HG03521 (cell line): ENCODE measurements around the gene GAS2.
A peak's percentile ranks its signal among the peaks of the same experiment; 100 is the strongest.
"Not testable (repeated sequence)": the region's sequence is repeated elsewhere in the genome, so short reads cannot be mapped to it uniquely, and the experiment has no call there.

Source experiments
- ATAC-seq: cut with Tn5 transposase; IDR thresholded peaks from one replicate; pipeline ENCODE4 v1.9.1; 2021; ENCODE audit warnings: mild to moderate bottlenecking, moderate library complexity; ENCODE audit not compliant: unreplicated experiment

GAS2 gene

GRCh38 chr11:22666325-22666687, at the start of gene GAS2:
GAS2 (plus strand) TSS chr11:22666611; CDS start chr11:22674870, 8,259 bp downstream.
- ATAC-seq = peak; percentile 7

- no peak for ATAC-seq
These were observed 48.5 kb upstream of the GAS2 start for GRCh38 chr11:22617868-22618267.

DNA sequence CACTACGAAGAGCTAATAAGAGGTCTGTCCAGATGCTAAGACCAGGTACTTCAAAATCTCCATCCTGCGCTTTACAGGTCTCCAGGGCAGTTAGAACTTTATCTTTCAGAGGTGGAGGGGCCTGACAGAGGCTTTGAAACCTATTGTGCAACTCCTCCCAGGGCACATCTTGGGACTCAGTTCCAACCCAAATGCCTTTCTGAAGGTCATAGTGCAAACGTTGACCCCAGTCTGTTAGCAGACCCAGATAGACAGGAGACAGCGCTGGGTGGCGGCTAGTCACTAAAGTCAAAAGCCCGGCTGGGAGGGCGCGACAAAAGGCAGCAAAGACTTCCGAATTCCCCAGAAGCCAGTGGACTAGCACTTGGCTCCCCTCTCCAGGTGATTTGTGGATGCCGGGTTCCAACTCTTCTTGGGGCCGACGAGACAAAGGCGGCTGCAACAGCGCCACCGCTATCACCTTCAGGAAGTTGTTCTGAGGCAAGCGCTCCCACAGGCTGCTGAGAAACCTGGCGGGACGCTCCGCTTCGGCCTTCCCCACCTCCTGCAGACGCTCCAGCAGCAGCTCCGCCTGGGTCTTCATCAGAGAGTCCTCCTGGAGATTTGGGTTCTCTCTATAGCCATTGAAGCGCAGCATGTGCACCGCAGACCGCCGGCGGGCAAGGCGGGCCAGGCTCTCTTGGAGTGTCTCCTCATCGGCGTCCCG, 41.5 kb upstream of the GAS2 start:
- peak; percentile 42 for ATAC-seq

DNA sequence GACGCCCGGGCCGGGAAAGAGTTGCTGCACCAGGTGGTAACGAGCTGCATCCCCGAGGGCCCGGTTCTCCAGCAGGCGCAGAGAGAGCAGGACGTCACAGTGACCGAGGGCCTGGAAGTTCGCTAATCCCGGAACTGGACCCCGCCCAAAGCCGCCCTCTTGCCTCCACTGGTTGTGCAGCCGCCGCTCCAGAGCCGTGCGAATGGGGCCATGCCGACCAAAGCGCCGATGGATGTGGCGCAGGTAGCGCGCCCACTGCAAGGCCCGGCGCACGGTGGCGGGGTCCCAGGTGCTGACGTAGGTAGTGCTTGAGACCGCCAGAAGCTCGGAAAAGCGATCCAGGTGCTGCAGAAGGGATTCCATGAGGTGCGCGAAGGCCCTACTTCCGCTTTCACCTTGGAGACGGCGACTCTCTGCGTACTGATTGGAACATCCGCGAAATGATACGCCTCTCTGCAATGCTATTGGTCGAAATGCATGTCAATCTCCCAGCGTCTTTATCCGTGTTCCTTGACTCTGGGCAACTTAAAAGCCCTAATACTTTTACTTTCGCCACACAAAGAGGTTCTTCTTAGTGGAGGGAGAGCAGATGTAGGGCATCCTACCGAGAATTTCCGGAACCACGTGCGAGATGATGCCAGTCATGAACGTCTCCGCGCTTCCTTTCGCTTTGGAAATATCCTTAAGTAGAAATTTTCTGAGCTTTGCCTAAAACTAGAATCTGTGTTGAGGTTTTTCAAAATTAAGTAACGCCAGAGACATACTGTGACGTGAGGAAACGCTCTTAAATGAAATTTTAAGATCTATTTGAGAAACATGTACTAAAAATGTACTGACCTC, 40.7 kb upstream of the GAS2 start, which contains the start of gene FANCF:
Gene FANCF, minus strand, starts transcription at position 376 of the 840 bp plus-strand sequence. Its CDS starts 13 bp downstream, at position 363.
- peak; percentile 95 for ATAC-seq

DNA sequence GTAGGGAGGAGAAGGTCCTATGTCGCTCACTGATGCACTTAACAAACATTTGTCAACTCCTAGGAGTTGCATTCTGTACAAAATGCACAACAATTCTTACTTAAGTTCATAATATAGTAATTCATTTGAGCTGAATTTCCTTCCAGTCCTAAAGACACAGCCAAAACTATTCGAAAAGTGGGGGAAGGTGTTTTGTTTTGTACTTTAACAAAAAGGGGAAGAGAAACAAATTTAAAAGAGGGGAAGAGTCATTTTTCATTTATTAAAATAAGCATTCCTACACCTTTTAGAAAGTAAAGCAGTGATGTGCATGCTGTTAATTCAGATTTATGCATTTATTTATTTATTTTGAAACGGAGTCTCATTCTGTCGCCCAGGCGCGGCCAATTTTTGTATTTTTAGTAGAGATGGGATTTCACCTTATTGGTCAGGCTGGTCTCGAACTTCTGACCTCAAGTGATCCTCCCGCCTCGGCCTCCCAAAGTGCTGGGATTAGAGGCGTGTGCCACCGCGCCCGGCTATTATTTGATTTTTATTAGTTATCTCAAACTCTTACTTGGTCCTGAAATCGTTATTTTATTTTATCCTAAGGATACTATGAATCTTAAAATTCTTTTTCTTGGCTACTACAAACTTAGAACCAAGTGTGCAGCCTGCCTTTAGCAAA, 39.7 kb upstream of the GAS2 start:
- no peak for ATAC-seq

GRCh38 chr11:22627421-22627820, 39.0 kb upstream of the GAS2 start:
- no peak for ATAC-seq

DNA sequence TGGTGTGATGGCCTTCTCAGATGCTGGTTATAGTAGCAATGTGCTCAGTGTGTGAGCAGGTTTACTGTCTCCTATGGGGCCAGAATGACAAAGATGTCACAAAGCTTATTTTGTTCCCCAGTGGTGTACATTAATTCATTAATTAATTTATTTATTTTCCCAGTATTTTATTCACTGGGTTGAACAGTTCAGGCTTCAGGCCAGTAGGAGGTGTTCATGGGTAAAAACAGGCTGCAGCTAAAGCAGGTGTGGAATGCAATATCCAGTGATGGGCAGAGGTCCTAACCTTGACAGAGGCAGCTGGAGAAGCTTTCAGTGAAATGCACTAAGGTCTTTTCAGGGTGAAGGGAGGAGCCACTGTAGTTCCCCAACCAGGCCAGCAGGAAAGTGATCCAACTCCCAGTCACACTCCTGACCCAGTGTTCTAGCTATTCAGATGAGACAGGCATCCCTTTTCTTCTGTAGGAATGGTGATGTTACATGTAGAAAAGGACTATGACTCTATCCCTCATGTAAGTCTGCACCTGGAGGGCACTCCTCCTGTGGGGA, 33.0 kb upstream of the GAS2 start:
- no peak for ATAC-seq

DNA sequence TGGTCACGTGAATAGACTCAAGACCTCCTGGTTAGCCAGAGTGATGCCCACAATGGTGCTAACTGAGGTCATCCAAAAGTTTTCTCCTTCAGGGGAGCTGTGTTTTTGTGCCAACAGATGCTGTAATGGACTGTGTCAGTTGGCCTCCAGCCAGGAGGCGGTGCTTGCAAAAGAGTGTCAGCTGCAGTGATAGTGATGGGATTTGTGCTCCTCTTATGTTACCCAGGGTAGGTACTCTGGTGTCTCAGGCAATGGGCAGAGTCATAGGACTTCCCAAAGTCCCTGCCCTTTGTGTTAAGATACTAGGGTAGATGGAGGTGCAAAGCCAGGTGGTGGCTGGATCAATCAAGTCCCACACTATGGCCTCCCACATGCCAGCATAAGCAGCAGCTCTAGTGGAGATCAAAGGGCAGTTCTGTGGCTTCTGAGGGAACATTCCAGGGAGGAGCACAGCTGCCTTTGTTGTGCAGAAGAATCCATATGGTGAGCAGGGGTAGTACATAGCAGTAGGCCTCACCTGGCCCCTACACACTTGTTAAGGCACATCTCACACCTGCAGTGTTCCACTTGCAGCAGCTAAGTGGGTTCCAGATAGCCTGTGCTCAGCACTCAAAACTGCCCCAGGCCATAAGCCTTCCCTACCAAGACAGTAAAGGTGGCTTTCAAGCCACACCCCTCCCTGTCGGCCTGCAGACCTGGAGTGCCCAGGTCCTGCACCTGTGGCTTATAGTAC, 31.3 kb upstream of the GAS2 start:
- no peak for ATAC-seq

DNA sequence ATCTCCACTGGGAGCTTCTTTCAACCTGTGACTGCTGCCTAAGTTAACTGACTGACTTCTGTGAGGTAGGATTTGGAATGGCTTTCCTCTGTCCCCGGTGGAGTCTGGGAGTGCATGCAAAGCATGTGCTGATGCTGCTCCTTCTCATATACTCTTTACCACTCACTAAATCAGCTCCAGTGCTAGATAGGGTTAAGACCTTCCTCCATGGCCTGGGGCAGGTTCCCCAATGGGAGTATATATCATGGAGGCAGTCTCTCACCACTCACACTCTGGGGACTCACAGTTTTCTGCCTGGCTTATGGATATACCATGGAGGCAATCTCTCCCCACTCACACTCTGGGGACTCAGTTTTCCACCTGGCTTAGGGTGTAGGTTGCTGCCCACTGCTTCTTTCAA, 30.7 kb upstream of the GAS2 start:
- ATAC-seq = no peak

GRCh38 chr11:22640862-22641261, 25.5 kb upstream of the GAS2 start:
- ATAC-seq = no peak

DNA sequence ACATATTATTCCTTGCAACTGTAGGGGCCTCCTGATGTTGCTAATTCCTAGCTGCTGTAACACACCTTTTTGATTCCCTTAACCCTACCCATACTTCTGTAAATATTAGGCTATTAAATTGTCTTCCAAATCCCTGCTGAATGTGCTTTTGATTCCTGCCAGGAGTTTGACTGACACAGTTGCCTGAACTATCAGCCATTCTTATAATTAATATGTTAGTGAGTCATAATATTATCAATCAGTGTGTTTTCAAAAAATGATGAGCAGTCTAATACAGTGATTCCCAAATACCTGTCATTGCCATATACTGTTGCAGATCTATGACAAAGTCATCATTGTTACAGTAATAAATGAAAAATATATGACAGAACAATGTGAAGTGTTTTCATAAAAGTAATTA, 24.9 kb upstream of the GAS2 start:
- ATAC-seq = no peak

DNA sequence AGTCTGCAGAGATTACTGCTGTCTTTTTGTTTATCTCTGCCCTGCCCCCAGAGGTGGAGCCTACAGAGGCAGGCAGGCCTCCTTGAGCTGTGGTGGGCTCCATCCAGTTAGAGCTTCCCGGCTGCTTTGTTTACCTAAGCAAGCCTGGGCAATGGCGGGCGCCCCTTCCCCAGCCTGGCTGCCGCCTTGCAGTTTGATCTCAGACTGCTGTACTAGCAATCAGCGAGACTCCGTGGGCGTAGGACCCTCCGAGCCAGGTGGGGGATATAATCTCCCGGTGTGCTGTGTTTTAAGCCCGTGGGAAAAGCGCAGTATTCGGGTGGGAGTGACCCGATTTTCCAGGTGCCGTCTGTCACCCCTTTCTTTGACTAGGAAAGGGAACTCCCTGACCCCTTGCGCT, 14.1 kb upstream of the GAS2 start:
- not testable (repeated sequence) for ATAC-seq

GRCh38 chr11:22656130-22656529, 10.3 kb upstream of the GAS2 start:
- ATAC-seq = no peak

- peak; percentile 88 for ATAC-seq
These were observed 9.2 kb upstream of the GAS2 start for GRCh38 chr11:22657101-22657694.

GRCh38 chr11:22659783-22660182, 6.6 kb upstream of the GAS2 start:
- ATAC-seq = no peak

- peak; percentile 58 for ATAC-seq
These were observed 453 bp downstream of the GAS2 start for GRCh38 chr11:22666688-22667439.

DNA sequence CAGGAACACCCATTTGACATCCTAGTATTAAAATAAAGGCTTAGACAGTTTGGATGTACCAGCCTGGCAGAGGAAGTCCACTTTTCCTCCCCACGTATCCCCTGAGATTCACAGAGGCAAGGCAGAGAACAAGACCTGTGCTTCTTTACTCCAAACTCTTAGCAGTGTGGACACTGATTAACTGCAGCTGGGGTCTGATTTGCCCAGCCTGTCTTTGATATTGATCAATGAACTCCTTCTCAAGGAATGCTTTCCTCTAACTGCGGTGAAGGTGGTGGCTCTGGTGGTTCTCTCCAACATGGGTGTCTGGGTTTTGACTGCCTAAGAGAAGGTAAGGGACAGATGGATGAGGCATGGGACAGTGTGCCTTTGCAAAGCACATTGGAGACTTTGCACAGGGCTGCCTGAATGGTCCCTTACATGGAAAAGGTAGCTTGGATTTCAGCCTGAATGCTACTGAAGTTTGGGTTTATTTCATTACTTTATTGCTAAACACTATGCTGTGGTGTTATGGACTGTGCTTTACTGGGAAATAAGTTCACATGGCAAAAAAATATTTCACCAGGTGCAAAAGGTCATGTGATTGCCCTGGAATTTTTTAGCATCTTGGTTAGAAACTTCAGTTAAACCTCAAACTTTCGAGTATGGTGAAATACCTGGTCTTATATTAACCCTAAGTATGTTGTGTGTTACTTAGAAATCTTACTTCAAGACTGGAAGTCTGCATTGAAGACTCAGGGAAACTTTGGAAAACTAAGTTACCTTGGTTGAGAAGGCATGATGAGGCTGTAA, 1.8 kb downstream of the GAS2 start:
- no peak for ATAC-seq

GRCh38 chr11:22669368-22669767, 3.0 kb downstream of the GAS2 start:
- ATAC-seq = no peak

GRCh38 chr11:22670830-22671229, 4.4 kb downstream of the GAS2 start:
- no peak for ATAC-seq
